ENCODE measurements around the gene TGM5. TPM values are rescaled to one million over a fixed set of nuclear protein-coding genes. Genes with fewer than 3 reads are reported as not detected.
A peak's percentile ranks its signal among the peaks of the same experiment; 100 is the strongest.
"Not testable (repeated sequence)": the region's sequence is repeated elsewhere in the genome, so short reads cannot be mapped to it uniquely, and the experiment has no call there.

The TGM5 gene
- total RNA-seq, 8 experiments from 2014 or later: 0.33 to 4.4 TPM; not detected in 6

DNA sequence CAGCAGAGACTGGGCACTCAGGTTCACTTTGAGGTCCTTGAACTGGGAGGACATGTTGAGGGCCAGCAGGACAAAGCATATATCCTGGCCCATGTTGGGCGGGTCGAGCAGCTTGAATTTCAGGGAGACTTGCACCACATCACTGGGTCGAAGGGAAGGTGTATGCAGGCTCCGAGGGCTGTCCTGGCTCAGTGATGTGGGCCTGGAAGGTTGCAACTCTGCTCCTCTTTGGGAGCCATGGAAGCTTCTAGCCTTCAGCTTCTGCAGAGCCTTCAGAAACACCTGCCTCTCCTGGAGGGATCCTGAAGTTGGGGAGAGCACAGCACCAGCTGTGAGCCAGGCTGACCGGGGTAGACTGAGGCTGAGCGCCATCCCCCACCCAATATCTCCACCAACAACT is 31.2 kb downstream of the TGM5 start:
- 83 to 100% methylated on average over 1 of the region's 6 CpGs; no CpG with 5 or more reads in 8 of the 10 experiments for WGBS, 10 experiments
- in situ Hi-C loops (cut with MboI; ENCODE audit: low pct_unique_long_range_greater_than_20kb in 2 of 9, low sequenced_read_pairs in 9 of 9, unreplicated experiment in 9 of 9): no loop called here
- H3K4me3 ChIP-seq: no peak overlapping the region
- no peak for ATAC-seq (replicated peaks in 6 of 8)
- no peaks in the 10 kb centered on the region for H3K4me1 ChIP-seq (replicated peaks in 1 of 2)
- H3K27ac ChIP-seq: no peak overlapping the region

DNA sequence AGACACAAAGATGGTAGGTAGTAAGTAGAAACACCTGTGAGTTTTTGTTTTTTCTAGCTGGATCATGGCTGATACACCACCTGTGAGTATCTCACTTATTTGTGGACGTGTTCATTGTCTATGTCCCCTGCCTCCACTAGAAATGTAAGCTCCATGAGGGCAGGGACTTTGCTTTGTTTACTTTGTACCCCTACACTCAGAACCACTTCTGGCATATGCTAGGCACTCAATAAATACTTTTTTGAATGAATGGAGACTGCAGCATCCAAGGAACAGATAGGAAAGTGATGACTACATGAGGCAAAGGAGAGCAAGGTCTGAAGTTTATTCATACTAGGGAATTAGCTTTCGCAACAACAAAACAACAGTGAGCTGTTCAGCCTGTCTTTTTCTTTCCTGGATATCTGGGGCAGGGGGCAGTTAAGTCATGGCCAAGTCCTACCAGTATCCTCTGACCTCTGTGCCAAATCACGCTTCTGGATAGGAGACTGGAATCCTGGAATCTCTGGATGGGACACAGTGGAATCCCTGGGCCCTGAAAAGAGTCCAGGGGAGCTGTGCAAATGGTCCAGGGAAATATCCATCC is 34.3 kb downstream of the TGM5 start:
- WGBS, 10 experiments: 29 to 100% (median 77%) methylated on average over 1 to 3 of the region's 3 CpGs; no CpG with 5 or more reads in 1 of the 10 experiments
- H3K4me3 ChIP-seq: no peak overlapping the region
- H3K27ac ChIP-seq: no peak overlapping the region
- no peaks in the 10 kb centered on the region for H3K4me1 ChIP-seq (replicated peaks in 1 of 2)
- ATAC-seq (replicated peaks in 6 of 8): no peak
- in situ Hi-C loops (cut with MboI; ENCODE audit: low pct_unique_long_range_greater_than_20kb in 2 of 9, low sequenced_read_pairs in 9 of 9, unreplicated experiment in 9 of 9): no loop called here

DNA sequence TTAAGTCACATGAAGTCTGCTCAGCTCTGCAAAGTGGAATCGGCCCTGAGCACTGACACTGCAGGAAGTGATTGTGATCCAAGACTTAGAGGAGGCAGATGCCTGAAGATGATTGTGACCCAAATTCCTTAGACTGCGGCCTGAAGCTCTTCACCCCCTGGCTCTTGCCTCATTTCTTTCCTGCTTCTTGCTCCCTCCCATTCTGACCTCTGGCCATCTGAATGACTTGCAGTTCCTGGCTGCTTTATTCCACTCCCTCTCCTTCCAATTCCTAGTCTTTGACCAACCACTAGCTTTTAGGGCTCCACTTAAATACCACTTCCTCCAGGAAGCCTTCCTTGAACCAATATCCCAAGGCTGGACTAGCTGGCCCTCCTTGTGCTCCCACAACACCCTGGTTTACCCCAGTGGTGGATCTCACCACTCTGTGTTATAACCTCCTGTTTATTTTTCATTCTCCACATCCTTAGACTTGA is 36.0 kb downstream of the TGM5 start:
- Histone ChIP-seq H3K4me1 (replicated peaks in 1 of 2) (no peaks in the 10 kb centered on the region), H3K4me3 (no peak overlapping the region), H3K27ac (no peak overlapping the region)
- 67 to 100% (median 78%) methylated on average over 1 to 2 of the region's 2 CpGs; no CpG with 5 or more reads in 6 of the 10 experiments for WGBS, 10 experiments
- in situ Hi-C loops (cut with MboI; ENCODE audit: low pct_unique_long_range_greater_than_20kb in 2 of 9, low sequenced_read_pairs in 9 of 9, unreplicated experiment in 9 of 9): no loop called here
- peak in 2 of 8 experiments; percentile 63 to 66 for ATAC-seq (replicated peaks in 6 of 8)

DNA sequence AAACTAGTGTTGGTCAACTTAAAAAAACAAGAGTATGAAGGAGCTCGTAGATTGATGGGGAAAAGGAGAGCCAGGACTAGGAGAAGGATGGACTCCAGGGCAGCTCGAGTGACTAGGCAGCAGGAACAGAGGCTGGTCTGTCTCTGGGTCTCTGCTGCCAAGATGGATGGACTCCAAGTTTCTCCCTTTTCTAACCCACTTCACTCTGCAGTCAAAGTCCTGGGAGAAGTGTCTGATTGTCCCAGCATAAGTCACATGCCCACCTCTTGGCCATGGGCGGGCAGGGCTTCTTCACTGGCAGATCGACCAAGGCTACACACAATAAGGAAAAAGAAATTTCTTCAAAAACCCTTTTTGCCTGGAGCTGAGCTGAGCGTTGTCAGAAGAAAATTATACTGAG is 36.8 kb downstream of the TGM5 start:
- Histone ChIP-seq H3K27ac (no peak overlapping the region), H3K4me3 (no peak overlapping the region), H3K4me1 (replicated peaks in 1 of 2) (no peaks in the 10 kb centered on the region)
- in situ Hi-C loops (cut with MboI; ENCODE audit: low pct_unique_long_range_greater_than_20kb in 2 of 9, low sequenced_read_pairs in 9 of 9, unreplicated experiment in 9 of 9): loop anchor here in 1 of 9 experiments (5.0 kb wide), 1 partner anchor 47 kb away; no protein-coding TSS in a partner anchor
- no peak for ATAC-seq (replicated peaks in 6 of 8)
- 27 to 90% (median 56%) methylated on average over 1 to 3 of the region's 5 CpGs; no CpG with 5 or more reads in 2 of the 10 experiments for WGBS, 10 experiments

DNA sequence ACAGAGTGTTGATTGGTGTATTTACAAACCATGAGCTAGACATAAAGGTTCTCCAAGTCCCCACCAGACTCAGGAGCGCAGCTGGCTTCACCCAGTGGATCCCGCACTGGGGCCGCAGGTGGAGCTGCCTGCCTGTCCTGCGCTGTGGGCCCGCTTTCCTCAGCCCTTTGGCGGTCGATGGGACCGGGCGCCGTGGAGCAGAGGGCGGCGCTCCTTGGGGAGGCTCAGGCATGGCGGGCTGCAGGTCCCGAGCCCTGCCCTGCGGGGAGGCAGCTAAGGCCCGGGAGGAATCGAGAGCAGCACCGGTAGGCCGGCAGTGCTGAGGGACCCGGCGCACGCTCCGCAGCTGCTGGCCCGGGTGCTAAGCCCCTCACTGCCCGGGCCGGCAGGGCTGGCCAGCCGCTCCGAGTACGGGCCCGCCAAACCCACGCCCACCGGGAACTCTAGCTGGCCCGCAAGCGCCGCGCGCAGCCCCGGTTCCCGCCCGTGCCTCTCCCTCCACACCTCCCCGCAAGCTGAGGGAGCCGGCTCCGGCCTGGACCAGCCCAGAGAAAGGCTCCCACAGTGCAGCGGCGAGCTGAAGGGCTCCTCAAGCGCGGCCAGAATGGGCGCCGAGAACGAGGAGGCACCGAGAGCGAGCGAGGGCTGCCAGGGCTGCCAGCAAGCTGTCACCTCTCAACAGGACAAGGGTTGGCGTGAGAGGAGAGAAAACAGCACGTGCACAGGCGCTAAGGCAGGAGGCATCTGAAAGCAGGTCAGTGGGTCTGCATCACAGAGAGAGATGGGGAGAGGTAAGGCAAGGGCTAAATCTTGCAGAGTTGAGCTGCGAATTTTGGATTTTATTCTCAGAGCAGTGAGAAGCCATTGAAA is 40.1 kb downstream of the TGM5 start:
- Histone ChIP-seq H3K4me3 (no peak overlapping the region), H3K4me1 (replicated peaks in 1 of 2) (no peaks in the 10 kb centered on the region), H3K27ac (no peak overlapping the region)
- in situ Hi-C loops (cut with MboI; ENCODE audit: low pct_unique_long_range_greater_than_20kb in 2 of 9, low sequenced_read_pairs in 9 of 9, unreplicated experiment in 9 of 9): loop anchor here in 1 of 9 experiments (5.0 kb wide), 1 partner anchor 51 kb away; no protein-coding TSS in a partner anchor
- WGBS, 10 experiments: 20 to 92% (median 85%) methylated on average over 1 to 9 of the region's 57 CpGs; no CpG with 5 or more reads in 4 of the 10 experiments
- ATAC-seq (replicated peaks in 6 of 8): no peak

DNA sequence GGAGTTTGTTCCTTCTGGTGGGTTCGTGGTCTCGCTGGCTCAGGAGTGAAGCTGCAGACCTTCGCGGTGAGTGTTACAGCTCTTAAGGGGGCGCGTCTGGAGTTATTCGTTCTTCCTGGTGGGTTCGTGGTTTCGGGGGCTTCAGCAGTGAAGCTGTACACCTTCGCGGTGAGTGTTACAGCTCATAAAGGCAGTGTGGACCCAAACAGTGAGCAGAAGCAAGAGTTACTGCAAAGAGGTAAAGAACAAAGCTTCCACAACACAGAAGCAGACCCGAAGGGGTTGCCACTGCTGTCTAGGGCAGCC is 40.8 kb downstream of the TGM5 start:
- H3K4me1 ChIP-seq (replicated peaks in 1 of 2); ATAC-seq (replicated peaks in 6 of 8); H3K27ac ChIP-seq; H3K4me3 ChIP-seq: not testable (repeated sequence)
- in situ Hi-C loops (cut with MboI; ENCODE audit: low pct_unique_long_range_greater_than_20kb in 2 of 9, low sequenced_read_pairs in 9 of 9, unreplicated experiment in 9 of 9): loop anchor here in 1 of 9 experiments (5.0 kb wide), 1 partner anchor 51 kb away; no protein-coding TSS in a partner anchor
- 61 to 100% (median 97%) methylated on average over 1 to 8 of the region's 12 CpGs; no CpG with 5 or more reads in 3 of the 10 experiments for WGBS, 10 experiments

DNA sequence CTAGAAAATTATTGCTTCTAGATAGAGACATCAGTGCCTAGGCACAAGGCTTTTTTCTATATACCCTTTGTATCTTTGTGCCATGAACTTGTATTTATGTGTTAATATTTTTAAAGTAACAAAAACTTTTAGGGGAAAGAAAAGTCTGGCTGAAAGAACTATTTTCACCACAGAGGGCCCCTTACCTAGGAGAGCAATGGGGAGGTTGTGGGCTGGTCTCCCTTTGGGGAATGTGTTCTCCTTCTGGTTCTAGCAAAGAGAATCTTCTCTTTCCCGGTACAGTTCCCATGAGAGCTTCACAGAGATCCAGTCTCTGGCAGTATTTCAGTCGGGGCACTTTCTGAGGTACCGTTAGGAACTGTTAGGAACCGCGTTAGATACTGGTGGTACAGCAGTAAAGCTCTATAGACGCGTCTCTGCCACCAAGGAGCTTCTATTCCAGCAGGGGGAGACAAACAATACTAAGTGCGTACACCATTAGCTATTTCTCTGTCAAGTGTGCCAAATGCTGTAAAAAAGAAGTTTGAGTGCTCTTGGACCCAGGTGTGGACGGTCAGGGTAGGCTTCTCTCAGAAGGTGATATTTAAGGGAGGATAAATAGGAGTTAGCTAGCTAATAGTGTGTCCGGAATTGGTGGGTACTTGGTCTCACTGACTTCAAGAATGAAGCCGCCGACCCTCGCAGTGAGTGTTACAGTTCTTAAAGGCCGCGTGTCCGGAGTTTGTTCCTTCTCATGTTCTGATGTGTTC is 41.4 kb downstream of the TGM5 start:
- Histone ChIP-seq H3K27ac (no peak overlapping the region), H3K4me1 (replicated peaks in 1 of 2) (no peaks in the 10 kb centered on the region), H3K4me3 (no peak overlapping the region)
- ATAC-seq (replicated peaks in 6 of 8): peak in 5 of 8 experiments; percentile 49 to 98 (median 95)
- in situ Hi-C loops (cut with MboI; ENCODE audit: low pct_unique_long_range_greater_than_20kb in 2 of 9, low sequenced_read_pairs in 9 of 9, unreplicated experiment in 9 of 9): loop anchor here in 1 of 9 experiments (5.0 kb wide), 1 partner anchor 52 kb away; no protein-coding TSS in a partner anchor
- WGBS, 10 experiments: 0 to 91% (median 28%) methylated on average over 2 to 12 of the region's 16 CpGs; no CpG with 5 or more reads in 2 of the 10 experiments

DNA sequence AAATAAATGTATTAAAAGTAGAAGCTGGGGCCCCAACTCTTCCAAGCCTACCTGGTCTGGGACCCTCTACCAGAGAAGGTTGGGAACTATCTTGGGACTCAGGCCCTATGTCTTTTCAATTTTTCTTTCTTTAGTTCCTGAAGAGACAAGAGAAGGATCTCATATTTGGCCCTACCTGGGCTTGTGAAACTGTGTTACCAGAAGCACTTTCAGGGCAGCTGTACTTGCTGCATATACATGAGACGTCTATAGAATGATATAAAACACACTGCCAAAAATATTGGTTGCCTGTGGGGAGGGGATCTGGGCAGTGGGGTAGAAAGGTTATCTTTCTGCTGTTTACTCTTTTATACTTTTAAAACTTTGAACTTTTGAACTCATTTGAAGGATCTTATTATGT is 45.3 kb downstream of the TGM5 start:
- H3K27ac ChIP-seq: no peak overlapping the region
- in situ Hi-C loops (cut with MboI; ENCODE audit: low pct_unique_long_range_greater_than_20kb in 2 of 9, low sequenced_read_pairs in 9 of 9, unreplicated experiment in 9 of 9): no loop called here
- no peaks in the 10 kb centered on the region for H3K4me1 ChIP-seq (replicated peaks in 1 of 2)
- 11 to 88% (median 64%) methylated on average over 1 of the region's 1 CpG; no CpG with 5 or more reads in 3 of the 10 experiments for WGBS, 10 experiments
- no peak overlapping the region for H3K4me3 ChIP-seq
- ATAC-seq (replicated peaks in 6 of 8): no peak

DNA sequence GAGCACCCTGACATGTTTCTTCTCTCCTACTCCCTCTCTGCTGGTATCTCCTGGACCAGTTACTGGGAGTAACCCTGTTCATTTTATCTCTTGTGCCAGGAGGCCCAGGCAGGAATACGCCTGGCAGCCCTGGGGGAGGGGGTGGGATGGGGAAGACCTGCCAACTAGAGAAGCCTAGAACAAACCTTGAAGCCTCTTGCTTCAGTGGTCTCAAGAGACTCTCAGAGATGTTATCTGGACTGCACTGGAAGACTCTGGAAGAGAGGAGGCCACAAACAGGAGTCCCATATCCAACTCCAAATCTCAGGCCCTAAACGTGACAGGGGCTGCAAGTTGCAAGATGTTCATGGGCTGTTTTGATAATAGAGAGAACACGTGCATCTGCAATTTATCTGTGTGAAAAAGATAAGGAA is 45.7 kb downstream of the TGM5 start, which contains the start of gene EPB42:
Gene EPB42 (minus strand): TSS at position 28 of the 413 bp plus-strand sequence. CDS start 193 bp downstream, outside the sequence.
- in situ Hi-C loops (cut with MboI; ENCODE audit: low pct_unique_long_range_greater_than_20kb in 2 of 9, low sequenced_read_pairs in 9 of 9, unreplicated experiment in 9 of 9): no loop called here
- Histone ChIP-seq H3K4me3 (no peak within 1 kb of the TSS), H3K27ac (no peak within 1 kb of the TSS), H3K4me1 (replicated peaks in 1 of 2) (no peaks in the 10 kb centered on the region)
- ATAC-seq (replicated peaks in 6 of 8): no peak
- 20 to 65% (median 45%) methylated on average over 1 to 3 of the region's 3 CpGs; no CpG with 5 or more reads in 6 of the 10 experiments for WGBS, 10 experiments

DNA sequence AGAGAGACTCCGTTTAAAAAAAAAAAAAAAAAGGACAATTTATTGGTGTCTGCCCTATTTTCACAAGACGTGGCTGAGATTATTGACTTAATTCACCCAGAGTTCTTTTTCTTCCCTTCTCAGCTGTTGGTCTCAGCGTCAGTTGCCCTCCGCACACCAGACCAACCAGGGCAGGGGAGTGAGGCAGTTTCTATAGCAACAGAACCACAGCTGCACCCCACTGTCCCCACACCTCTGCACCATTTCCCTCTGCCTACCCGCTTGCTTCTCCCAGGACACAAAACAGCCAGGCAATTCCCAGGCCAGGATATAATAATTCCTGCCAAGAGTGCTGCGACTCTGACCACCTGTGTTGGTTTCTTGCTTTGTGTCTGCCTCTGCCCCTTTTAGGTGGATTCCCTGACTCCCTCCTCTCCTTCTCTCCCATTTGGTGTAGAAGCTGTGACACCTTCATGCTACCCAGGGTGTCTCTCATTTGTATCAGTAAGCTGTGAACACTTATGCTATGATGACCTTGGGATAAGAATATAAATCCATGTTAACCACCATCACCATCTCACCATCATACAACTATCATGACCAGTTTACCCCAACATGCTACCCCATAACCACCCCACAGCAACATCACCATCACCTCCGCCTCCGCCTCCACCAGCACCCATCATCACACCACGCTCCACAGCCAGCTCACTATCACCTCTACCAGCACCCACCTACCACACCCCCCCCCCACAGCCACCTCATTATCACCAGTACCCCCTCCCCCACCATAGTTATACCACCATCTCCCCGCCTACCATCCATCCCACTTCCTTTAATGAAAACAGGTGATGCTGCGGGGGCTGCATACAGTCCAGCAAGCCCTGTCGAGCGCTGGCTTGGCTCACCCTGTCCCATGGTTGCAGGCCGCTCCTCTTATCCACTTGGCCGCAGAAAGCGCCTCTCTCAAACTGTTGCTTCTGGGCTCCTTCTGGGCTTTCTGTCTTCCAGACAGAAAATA is 46.5 kb downstream of the TGM5 start:
- H3K27ac ChIP-seq: no peak overlapping the region
- H3K4me1 ChIP-seq (replicated peaks in 1 of 2): no peaks in the 10 kb centered on the region
- ATAC-seq (replicated peaks in 6 of 8): no peak
- in situ Hi-C loops (cut with MboI; ENCODE audit: low pct_unique_long_range_greater_than_20kb in 2 of 9, low sequenced_read_pairs in 9 of 9, unreplicated experiment in 9 of 9): no loop called here
- WGBS, 10 experiments: 0 to 100% (median 80%) methylated on average over 1 to 5 of the region's 16 CpGs; no CpG with 5 or more reads in 1 of the 10 experiments
- no peak overlapping the region for H3K4me3 ChIP-seq

DNA sequence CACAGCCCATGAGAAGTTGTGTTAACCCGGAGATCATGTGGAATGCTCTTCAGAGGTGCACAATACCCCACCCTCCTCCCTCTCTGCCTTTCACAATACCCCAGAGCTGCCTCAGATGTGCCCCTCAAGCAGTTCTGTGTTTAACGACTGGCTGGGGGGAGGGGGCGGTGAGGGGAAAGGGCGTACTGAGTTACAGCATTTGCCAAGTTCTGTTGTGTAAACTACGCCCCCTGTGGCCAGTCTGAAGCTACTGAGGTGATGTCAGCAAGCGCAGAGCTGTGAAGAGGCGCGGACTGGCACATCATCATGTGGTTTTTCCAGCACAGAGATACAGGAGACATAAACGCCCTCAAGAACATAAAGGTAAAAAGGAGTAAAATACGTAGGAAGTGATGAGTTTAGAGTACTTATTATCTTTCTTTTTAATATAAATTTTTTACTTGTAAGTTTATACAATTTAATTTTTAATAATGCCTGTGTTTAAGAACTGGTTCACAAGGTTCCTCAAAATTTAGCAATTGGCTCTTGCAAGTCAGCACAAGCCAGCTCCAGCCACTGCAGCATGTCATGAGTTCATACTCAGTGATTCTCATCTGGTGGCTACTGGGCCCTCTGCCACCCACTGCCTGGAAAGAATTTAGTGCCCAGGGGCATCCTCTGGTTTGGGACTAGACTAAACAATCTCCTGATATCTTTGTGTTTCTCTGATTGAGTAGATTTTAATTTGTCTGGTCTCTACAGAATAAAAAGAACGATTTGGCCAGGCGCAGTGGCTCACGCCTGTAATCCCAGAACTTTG is 47.6 kb downstream of the TGM5 start:
- in situ Hi-C loops (cut with MboI; ENCODE audit: low pct_unique_long_range_greater_than_20kb in 2 of 9, low sequenced_read_pairs in 9 of 9, unreplicated experiment in 9 of 9): no loop called here
- Histone ChIP-seq H3K27ac (no peak overlapping the region), H3K4me3 (no peak overlapping the region), H3K4me1 (replicated peaks in 1 of 2) (no peaks in the 10 kb centered on the region)
- WGBS, 10 experiments: 26 to 100% (median 61%) methylated on average over 1 to 7 of the region's 13 CpGs; no CpG with 5 or more reads in 2 of the 10 experiments
- ATAC-seq (replicated peaks in 6 of 8): peak in 3 of 8 experiments; percentile 70 to 81 (median 76)

Measured in motor neuron (in vitro differentiated cells).